HT1080 (cell line): ENCODE results near the gene AKNA. TPM values are rescaled to one million over a fixed set of nuclear protein-coding genes. Genes with fewer than 3 reads are reported as not detected.

Source experiments
- DNase-seq: peaks from one replicate; pipeline ENCODE4 v3.0.0-alpha.2; 2015; ENCODE audit warnings: low read depth
- total RNA-seq: library from RNA; depleted of rRNA; stranded (reverse); fragments of >200 nt; shearing (Covaris generic); gene quantifications from 2 replicates; pipeline ENCODE4 v1.2.3, GENCODE V29; 2014

AKNA gene
- total RNA-seq, 1 experiment from 2014 or later = 4.2 TPM

DNA sequence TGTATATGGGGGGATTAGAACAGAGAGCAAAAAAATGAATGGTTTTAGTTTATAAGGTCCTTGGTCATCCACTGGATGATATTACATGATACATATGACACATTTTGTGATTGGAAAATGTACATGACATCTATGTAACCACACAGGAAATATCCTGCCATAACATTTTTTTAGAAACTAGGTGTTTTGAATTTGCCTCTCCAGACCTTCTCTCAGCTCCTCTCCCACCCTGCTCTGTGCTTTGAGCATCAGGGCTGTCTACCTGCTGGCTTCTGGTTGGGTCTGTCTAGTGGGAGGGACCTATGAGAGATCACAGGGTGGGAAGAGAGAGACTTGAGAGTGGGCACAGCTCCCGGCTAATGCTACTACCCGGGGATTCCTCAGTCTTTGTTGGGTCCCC is 24.4 kb downstream of the AKNA start:
- DNase-seq = no peak

DNA sequence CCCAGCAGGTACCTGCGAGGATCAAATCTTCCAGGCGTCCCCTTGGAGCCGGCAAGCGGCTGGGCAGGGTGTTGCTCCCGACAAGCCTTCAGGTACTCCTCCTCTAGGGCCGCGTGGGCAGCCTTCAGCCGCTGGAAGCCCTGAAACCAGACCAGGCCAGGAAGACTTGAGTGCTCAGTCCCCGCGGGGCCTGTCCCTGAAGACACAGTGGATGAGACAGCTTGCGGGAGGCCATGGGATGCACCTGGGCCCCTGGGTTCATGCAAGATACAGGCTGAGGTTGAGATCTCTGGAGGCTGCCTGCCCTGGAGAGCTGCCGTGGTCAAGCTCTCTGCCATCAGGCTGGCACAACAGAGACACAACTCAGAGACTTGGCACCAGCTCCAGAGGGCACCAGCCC is 25.4 kb downstream of the AKNA start:
- no peak for DNase-seq

DNA sequence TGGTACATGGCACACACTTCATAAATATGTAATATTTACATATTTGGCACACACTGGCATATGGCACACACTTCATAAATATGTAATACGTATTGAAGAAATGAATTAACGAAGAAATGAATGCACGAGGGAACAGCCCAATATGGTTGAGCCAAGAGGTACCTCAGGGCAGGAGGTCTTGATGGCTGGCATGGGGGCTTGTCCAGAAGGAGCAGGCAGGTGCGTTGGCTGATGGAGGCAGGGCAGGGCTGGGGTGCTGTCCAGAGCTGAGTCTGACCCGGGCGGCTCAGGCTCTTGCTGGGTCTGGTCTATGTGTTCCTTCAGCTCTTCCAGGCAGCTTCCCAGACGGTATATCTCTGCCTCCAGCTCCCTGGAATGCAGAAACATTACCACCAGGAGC is 26.2 kb downstream of the AKNA start:
- no peak for DNase-seq

DNA sequence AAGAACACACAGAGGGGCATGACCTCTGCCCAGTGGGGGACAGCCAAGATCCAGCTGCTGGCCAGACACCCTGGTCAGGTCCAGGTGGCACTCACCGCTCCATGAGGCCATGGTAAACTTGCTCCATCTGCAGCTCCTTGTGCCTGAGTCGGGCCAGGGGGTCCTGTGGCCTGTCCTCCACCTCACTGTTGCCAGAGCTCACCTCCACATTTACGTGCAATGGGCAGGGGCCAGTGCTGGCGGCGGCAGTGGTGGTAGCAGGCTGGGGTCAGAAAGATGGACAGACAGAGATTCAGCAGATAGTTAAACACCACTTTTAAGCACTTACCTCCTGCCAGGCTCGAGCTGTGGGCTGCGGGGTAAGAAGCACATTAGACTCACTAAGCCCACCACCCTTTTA is 28.0 kb downstream of the AKNA start:
- DNase-seq = no peak

DNA sequence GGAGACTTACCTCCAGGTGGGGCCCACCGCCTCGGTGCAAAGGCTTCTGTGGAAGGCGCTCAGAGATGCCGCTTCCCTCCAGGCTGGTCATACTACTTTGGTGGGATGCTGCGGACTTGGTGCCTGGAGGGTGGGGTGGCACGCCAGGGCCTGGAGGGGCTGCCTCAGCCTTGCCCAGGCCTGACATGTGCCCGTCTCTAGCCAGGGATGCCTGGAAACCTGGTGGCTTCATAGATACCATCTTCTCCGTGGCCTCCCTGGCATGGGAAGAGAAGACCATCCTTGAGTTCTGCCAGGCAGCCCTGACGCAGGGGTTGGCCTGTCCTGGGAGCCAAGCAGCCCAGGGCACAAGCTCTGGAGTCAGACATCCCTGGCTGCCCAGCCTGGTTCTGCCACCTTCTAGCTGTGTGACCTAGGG is 29.9 kb downstream of the AKNA start:
- DNase-seq = no peak

DNA sequence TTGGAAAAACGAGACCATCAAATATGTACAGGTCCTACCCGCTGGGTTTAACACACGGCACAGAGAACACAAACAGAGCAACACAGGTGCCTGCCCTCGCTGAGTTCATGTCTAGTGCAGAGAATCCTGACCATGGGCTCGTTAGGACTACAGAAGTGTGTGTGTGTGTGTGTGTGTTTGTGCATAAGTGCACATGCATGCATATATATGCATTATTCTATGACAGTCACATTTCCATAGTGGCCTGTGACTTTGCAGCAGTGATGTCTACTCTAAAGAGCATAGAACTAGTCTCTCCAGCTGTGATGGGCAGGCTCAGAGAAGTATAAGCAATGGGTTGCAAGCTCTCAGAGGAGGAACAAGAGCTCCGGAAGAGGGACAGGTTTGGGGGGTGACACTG is 30.4 kb downstream of the AKNA start:
- no peak for DNase-seq

DNA sequence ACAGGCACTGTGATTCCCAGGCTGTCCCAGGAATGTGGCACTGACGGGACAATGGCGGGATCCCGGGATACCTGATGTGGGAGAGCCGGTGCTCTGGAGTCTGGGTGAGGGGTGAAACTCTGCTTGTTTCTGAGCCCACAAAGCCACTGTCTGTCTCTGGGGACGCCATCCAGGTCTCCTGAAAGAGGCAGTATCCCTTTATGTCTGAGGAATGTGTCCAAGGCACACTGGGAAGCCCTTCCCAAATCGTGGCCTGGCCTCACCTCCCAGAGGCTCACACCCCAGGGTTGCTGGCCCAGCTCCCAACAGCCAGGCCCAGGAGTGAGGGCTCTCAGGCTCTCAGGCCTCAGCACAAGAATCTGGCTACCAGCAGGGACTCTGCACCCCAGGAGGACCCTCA is 31.0 kb downstream of the AKNA start:
- no peak for DNase-seq

DNA sequence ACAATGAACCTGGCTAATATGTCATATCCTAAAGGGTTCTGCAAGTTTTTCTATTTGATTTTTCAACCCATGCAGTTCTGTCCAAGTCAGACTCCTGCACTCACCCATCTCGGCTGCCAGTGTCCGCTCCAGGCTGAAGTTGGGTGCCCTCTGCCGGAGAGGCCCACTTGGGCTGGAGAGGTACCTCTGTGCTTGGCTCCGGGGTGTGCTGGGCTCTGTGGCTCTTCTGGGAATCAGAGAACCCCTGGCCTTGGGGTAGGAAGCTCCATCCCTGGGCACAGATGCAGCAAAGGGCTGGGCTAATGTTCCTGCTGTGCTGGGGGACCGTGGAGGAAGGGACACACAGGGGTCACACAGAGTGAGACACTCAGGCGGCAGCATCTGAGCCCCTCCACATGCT is 32.0 kb downstream of the AKNA start:
- no peak for DNase-seq

DNA sequence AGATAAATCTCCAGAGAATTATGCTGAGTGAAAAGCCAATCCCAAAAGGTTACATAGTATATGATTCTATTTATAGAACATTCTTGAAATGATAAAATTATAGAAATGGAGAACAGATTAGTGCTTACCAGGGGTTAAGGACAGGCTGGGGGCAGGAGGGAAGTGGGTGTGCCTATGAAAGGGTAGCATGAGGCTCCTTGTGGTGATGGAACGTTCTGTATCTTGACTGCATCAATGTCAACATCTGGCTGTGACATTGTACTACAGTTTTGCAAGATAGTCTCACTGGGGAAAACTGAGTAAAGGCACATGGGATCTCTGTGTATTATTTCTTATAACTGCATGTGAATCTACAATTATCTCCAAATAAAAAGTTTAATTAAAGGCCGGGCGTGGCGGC is 35.9 kb downstream of the AKNA start:
- DNase-seq = no peak

DNA sequence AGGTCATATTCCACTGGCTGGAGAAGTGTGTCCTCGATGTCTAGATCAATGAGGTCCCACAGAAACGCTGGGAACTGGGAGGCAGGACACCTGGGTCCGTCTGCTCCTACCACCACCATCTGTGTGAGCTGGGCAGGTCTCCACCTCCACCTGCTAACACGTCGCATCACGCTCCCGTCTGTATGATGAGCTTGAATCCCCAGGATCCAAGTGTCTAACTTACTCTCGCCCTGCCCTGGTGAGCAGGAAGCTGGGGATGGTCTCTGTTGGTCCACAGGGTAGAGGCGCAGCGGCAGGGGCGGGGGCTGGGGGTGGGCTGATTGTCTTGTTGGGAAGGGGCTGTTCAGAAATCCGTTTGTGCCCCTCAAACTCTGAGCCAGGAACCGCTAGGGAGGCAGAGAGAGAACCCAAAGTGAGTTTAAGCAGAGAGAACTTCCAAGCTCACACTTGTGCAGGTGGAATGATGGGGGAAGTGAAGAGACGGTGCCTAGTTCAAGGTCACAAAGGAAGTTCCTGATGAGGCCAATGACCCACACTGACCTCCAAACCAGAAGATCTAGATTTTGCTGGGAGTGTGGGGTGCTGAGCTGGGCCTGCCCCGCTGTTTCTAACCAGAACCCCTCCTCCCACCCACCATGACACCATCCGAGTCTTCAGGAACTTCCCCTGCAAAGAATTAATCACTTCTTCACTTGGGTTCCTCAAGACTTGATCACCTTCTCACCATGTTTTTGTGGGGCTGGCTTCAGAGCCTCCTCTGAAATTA is 37.0 kb downstream of the AKNA start:
- DNase-seq = no peak

DNA sequence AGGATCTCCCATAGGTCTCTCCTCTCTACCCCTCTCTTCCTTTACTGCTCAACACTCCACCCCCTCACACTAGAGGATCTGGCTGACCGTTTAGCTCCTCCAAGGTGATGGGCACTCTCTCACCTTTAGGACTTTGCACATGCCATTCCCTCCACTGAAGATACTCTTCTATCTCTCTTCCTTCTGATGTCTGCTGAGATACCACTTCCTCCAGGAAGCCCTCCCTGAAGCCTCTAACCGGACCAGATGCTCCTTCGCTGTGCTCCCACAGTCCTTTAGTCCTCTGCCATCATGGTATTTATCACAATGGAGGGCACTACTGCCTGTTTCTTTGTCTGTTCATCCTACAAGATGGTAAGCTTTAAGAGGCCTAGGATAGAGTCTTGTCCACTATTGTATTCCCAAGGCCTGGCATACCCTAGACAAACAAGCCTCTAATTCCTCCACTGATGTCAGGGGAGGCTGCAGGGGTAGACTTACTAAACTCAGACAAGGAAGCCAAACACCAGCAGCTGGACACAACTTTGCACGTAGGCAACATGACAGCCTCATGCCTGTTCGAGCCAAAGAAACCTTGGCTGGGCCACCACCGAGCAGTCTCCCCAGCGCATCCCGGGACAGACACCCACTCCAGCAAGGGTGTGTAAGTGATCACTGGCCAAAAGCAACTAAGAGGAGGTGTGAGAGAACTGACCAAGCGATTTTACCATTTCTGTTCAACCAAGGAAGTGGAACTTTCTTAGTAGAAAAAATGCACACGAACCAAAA is 37.9 kb downstream of the AKNA start:
- no peak for DNase-seq

DNA sequence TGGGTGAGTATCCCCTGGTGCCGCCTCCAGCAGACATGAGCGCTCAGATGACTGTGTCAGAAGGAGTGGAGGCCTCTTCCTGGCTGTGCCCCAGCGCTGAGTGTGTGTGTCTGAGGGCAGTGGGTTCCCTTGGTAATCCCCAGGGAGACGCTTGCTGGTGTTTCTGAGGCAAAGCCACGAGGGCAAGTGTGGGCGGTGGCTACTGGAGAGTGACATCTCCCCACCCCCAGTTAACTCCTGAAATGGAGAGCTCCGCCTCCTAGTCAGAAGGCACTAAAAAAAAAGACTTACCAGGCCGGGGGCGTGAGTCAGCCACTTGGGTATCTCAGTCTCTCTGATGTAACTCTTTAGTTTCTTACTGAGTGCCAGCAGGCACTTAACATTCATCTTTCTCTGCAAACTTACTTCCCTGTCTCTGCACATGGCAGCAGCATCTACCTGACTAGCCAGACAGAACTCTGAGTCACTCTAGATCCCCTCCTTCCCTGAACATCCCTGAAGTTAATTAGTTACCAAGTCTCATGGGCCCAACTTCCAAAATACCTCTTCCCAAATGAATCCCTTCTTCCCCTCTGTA is 38.8 kb downstream of the AKNA start:
- peak; percentile 99 for DNase-seq

DNA sequence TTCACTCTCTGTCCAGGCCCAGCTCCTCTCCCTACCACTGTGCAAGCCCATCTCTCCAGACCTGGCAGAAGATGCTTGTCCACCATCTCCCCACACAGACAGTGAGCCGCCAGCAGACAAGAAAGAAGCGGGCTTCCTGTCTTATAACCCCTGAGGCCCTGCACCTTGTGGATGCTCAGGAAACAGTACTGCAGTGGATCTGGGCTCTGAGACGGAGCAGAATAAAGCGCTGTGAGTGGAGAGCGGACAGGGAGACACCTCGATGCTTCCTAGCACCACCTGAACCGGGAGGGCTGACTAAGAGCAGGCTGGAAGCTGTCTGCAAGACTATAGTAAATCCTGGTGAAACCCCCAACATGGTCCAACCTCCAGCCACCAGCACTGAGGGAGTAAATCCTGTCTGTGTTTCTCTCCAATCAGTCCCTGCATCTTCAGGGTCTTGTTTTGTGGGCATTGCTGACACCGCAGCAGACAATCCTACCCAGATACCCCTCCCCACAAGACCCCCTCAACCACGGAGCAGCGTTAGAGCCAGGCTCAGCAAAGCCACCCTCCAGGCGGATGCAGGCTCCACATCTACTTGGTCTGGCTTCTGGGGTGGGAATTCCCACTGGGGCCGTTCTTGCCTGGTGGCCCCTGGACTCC is 39.4 kb downstream of the AKNA start:
- DNase-seq = no peak

DNA sequence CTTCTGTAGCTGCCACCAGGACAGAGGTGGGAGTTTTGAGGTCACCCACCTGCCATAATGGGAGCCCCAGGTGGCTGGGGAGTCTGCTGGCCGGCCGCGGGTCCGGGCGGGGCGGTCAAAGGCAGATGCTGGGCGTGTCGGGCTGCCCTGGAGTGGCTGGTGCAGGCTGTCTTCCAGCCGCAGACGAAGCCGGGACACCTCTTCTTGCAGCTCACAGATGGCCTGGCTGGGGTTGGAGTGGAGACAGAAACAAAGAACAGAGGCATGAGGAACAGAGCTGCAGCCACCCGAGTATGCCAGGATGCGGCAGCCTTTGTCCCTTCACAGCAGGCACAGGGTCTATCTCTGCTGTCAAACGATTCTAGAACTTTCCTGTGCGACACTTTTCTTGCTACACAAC is 40.1 kb downstream of the AKNA start:
- DNase-seq = no peak

DNA sequence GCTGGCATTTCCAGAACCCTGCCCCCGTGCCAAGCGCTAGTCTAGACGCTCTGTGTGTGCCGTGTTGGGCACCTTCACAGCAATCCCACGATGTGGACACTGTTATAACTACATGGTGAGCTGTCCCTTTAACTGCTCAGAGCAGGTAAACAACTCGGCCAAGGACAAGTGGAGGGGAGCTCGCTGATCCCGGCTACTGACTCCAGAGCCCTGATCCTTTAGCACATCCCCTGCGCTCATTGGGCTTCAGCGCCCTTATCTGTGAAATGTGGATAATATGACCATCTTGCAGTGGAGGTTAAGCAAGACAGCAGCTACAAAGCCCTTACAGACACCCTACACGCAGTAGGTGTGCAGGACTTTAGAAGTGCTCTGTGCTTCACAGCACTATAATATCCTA is 41.6 kb downstream of the AKNA start:
- no peak for DNase-seq

DNA sequence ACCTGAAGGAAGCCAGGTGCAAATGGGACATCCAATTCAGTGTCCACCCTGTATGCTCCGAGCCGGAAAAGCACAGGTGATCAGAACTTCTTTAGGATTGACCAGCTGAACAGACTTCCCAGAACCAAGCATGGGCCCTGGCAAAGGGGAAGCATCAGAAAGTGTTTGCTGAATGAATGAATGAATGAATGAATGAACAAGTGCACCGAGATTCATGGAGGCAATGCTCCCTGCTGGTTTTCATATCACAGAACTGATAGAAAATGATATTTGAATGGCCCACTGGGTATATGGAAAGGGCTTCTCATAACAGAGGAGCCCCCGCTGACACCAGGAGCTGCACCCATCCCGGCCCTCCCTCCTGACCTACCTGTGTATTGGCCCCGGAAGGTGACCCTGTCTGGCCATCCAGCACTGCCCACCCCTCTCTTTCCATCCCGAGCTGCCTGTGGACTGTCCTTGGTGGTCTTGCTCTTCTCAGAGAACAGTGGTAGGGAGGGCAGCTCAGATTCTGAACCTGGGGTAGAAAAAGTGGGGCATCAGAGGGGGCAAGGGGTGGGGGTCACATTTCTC is 42.2 kb downstream of the AKNA start:
- no peak for DNase-seq

DNA sequence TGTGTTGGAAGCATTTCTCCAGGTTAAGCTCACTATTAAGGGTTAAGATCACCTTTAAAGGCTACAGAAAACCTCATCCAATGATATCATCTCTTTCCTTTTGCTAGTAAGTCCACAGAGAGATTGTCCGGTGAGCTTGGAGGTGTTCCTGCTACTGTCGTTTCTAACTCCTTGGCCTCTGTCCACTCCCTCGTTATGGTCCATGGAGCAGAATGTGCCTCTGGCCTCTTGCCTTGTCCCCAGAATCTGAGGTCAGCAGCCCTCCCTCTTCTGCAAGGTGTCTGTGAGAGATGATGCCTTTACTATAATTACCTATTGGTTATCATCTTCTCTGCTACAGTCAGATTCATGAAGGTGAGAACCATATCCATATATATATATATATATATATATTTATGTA is 43.1 kb downstream of the AKNA start:
- DNase-seq = no peak

DNA sequence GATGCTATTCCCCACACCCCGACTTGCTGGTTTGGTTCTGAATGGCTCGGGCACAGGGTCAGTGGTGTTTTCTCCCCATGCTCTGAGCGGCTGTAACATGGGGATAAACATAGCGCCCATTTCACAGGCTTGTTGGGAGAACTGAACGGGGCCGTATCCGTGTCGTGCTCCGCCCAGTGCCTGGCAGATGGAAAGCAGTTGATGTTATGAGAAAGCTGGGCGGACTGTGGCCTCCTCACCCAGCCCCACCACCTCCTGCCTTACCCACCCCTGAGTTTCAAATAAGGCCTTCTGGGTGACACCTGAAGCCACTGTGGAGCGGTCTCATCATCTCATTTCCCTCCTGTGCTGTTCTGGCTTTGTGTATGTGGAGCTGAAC is 43.6 kb downstream of the AKNA start:
- DNase-seq = no peak

DNA sequence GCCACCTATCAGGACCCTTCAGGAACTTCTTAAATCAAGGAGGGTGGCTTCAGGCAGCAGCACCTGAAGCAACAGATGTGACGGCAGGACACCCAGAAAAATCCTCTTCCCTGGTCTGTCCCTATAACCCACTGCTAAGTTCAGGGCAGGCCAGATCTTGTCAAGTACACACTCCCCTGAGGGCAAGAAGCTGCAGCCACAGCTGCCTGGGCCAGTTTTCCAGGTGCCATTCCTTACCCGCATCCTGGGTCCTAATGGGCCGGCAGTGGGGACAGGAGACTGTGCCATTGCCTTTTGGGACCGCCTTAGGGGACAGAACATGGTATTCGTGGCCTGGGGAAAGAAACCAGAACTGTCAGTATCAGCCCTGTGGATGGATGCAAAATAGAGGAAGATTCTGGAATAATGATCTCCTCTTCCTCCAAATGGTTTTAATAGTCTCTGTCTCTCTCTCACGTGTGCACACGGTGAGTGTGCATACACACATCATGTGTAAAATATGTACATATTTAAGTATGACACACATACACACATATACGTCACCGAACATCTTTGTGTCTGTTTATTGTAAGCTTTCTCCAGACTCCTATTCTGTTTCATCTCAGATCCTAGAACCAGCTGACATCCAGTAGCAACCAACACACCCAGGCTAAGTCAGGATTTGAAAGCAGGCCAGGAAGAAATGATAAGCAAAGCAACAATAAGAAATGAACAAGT is 44.2 kb downstream of the AKNA start:
- no peak for DNase-seq

DNA sequence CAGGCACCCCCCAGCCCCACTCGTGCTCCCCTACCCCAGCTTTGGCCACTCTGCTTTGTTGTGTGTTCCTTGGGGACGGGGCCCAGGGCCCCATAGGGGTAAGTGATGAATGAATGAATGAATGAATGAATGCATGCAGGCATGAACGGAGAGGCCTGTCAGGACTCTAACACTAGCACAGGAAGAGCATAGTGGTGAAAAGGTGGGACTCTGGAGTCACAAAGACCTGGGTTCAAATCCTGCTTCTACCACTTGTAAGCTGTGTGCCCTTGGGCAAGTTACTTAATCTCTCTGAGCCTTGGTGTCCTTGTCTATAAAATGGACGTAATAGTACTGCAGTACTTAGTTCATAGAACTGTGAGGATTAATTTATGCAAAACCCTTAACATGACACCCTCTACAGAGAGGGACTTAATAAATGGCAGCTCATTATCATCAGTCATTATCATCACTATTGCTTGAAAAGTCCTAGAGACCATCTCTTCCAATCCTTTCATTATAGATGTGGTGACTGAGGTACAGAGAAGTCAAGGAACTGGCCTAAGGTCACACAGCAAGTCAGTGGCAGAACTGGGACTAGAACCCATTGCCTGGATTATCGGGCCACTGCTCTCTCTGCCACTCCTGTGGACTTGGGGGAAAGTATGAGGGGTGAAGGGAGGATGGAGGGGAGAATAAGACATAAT is 44.9 kb downstream of the AKNA start:
- no peak for DNase-seq

DNA sequence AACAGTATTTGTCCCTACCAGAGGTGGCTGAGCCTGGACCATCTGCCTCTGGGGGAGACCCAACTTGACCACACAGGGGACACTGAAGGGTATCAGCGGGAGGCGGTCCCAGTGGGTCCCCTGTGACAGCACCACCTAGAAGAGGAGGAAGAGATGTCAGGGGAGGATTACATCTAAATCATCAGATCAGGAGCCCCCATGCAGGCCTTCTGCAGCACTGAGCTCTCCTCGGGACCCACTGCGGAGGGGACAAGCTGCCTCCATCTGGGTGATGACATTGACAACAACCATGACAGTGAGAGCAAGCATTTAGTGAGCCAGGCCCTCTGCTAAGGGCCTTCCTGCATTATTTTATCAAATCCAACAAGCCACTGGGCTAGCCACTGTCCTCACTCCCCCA is 45.8 kb downstream of the AKNA start:
- DNase-seq = no peak
